IMR-90 (cell line): Measurements from ENCODE around the gene HACD2. TPM values are rescaled to one million over a fixed set of nuclear protein-coding genes. Genes with fewer than 3 reads are reported as not detected.

ENCODE experiments used
- ATAC-seq: fragments of 200-7000 bp; cut with Tn5 transposase; 2 replicates; pipeline ENCODE4 v1.9.1; 2020; ENCODE audit warnings: low read depth, mild to moderate bottlenecking, moderate library complexity
- BruUV-seq: library from RNA; stranded (reverse); fragments of 400-500 nt; replicated peaks from 2 replicates; lab custom pipeline; 2021; lab: Mats Ljungman, UMichigan
- CTCF ChIA-PET: fragments of 300-600 bp; formaldehyde crosslinking; extraction: SDS; loops from one replicate; lab custom pipeline; 2021; ENCODE audit warnings: antibody characterized with exemption; lab: Yijun Ruan, JAX
- POLR2A ChIA-PET: fragments of 300-600 bp; sonication (Branson Sonifier 250); formaldehyde crosslinking; loops from one replicate; lab custom pipeline; 2022; ENCODE audit warnings: antibody characterized with exemption; ENCODE audit not compliant: unreplicated experiment; lab: Charles Lee
- DNase-seq: peaks from one replicate; pipeline ENCODE4 v3.0.0; 2013
- H2AFZ ChIP-seq: replicated peaks from 2 replicates; pipeline ENCODE3; 2013; ENCODE audit warnings: low read length, mild to moderate bottlenecking; ENCODE audit not compliant: poor library complexity
- H2AK5ac ChIP-seq: 2 replicates; pipeline ENCODE4 v1.6.1; 2013; ENCODE audit warnings: low read depth, low read length, inconsistent platforms
- H2AK9ac ChIP-seq: replicated peaks from 2 replicates; pipeline ENCODE3; 2013; ENCODE audit warnings: mild to moderate bottlenecking, low read depth, low read length, moderate library complexity; ENCODE audit not compliant: poor library complexity
- H2BK120ac ChIP-seq: 2 replicates; pipeline ENCODE4 v1.6.1; 2013; ENCODE audit warnings: low read depth, low read length, inconsistent platforms
- H2BK15ac ChIP-seq: 3 replicates; pipeline ENCODE4 v1.6.1; 2013; ENCODE audit warnings: low read depth, low read length, inconsistent platforms
- H2BK20ac ChIP-seq: 2 replicates; pipeline ENCODE4 v1.6.1; 2013; ENCODE audit warnings: low read depth, mild to moderate bottlenecking, inconsistent platforms, low read length, moderate library complexity
- H2BK5ac ChIP-seq: 2 replicates; pipeline ENCODE4 v1.6.1; 2013; ENCODE audit warnings: mild to moderate bottlenecking, low read depth, low read length, inconsistent platforms; ENCODE audit not compliant: poor library complexity, severe bottlenecking
- H3K14ac ChIP-seq: replicated peaks from 2 replicates; pipeline ENCODE4 v1.6.1; 2013; ENCODE audit warnings: low read depth, low read length, inconsistent platforms
- H3K18ac ChIP-seq: 2 replicates; pipeline ENCODE4 v1.6.1; 2013; ENCODE audit warnings: low read depth, low read length, control low read depth
- H3K23ac ChIP-seq: 2 replicates; pipeline ENCODE4 v1.6.1; 2013; ENCODE audit warnings: low read depth, low read length, inconsistent platforms
- H3K27ac ChIP-seq: 2 replicates; pipeline ENCODE4 v1.5.1; 2013; ENCODE audit warnings: mild to moderate bottlenecking, control low read depth, low read length; ENCODE audit not compliant: insufficient read depth
- H3K27me3 ChIP-seq: 2 replicates; pipeline ENCODE4 v1.6.1; 2013; ENCODE audit warnings: low read length; ENCODE audit not compliant: control insufficient read depth, insufficient read depth
- H3K36me3 ChIP-seq: 2 replicates; pipeline ENCODE4 v1.6.1; 2013; ENCODE audit warnings: low read length, mixed read lengths; ENCODE audit not compliant: control insufficient read depth, insufficient read depth
- H3K4ac ChIP-seq: 2 replicates; pipeline ENCODE4 v1.6.1; 2013; ENCODE audit warnings: low read depth, low read length, inconsistent platforms
- H3K4me1 ChIP-seq: 2 replicates; pipeline ENCODE4 v1.6.1; 2013; ENCODE audit warnings: low read length, mixed read lengths; ENCODE audit not compliant: control insufficient read depth, insufficient read depth
- H3K4me2 ChIP-seq: 2 replicates; pipeline ENCODE4 v1.6.1; 2013; ENCODE audit warnings: low read depth, mild to moderate bottlenecking, control low read depth, low read length, moderate library complexity
- H3K4me3 ChIP-seq: 2 replicates; pipeline ENCODE4 v1.5.1; 2013; ENCODE audit warnings: low read depth, mild to moderate bottlenecking, control low read depth, low read length, moderate library complexity; ENCODE audit not compliant: insufficient read depth
- H3K56ac ChIP-seq: 2 replicates; pipeline ENCODE4 v1.6.1; 2013; ENCODE audit warnings: low read length, inconsistent platforms; ENCODE audit not compliant: insufficient read depth; ENCODE audit errors: extremely low read depth
- H3K79me1 ChIP-seq, 2 experiments: 2 replicates each; pipeline ENCODE4 v1.6.1; 2013; ENCODE audit warnings: low read length in 2 of 2, inconsistent platforms in 1 of 2, low read depth in 1 of 2
- H3K9ac ChIP-seq: 2 replicates; pipeline ENCODE4 v1.6.1; 2013; ENCODE audit warnings: low read depth, low read length, control low read depth
- H3K9me1 ChIP-seq: 2 replicates; pipeline ENCODE4 v1.6.1; 2013; ENCODE audit warnings: low read length, inconsistent platforms; ENCODE audit not compliant: insufficient read depth
- H3K9me3 ChIP-seq: 2 replicates; pipeline ENCODE4 v1.6.1; 2013; ENCODE audit warnings: low read length; ENCODE audit not compliant: control insufficient read depth, insufficient read depth
- H4K20me1 ChIP-seq: 2 replicates; pipeline ENCODE4 v1.6.1; 2013; ENCODE audit warnings: low read length, inconsistent platforms; ENCODE audit not compliant: insufficient read depth
- H4K5ac ChIP-seq: 2 replicates; pipeline ENCODE4 v1.6.1; 2013; ENCODE audit warnings: mild to moderate bottlenecking, low read depth, low read length, control low read depth
- H4K8ac ChIP-seq, 2 experiments: 2 replicates each; pipeline ENCODE4 v1.6.1; 2013; ENCODE audit warnings: low read depth in 2 of 2, low read length in 2 of 2, control low read depth in 1 of 2, inconsistent platforms in 1 of 2
- H4K91ac ChIP-seq: 2 replicates; pipeline ENCODE4 v1.6.1; 2013; ENCODE audit warnings: low read depth, low read length, inconsistent platforms; ENCODE audit not compliant: insufficient read depth
- BHLHE40 ChIP-seq: fragments of 150-350 bp; IDR thresholded peaks from 2 replicates; pipeline ENCODE4 v1.6.1; 2016; ENCODE audit warnings: mild to moderate bottlenecking, low read depth, low read length
- CEBPB ChIP-seq: IDR thresholded peaks from 2 replicates; pipeline ENCODE4 v1.6.1; 2012; ENCODE audit warnings: low read depth, low read length, improper control_type of control experiment
- CHD1 ChIP-seq: IDR thresholded peaks from 2 replicates; pipeline ENCODE4 v1.6.1; 2012; ENCODE audit warnings: low read depth, low read length, improper control_type of control experiment
- CTCF ChIP-seq: conservative IDR thresholded peaks from 2 replicates; pipeline ENCODE4 v1.5.1; 2012; ENCODE audit warnings: mild to moderate bottlenecking, low read depth, low read length, improper control_type of control experiment
- ELK1 ChIP-seq: fragments of 150-350 bp; IDR thresholded peaks from 2 replicates; pipeline ENCODE4 v1.6.1; 2016; ENCODE audit warnings: low read depth, mild to moderate bottlenecking, low read length, moderate library complexity, borderline replicate concordance
- FOS ChIP-seq: fragments of 150-350 bp; IDR thresholded peaks from 2 replicates; pipeline ENCODE4 v1.6.1; 2016; ENCODE audit warnings: low read depth, low read length
- MAFK ChIP-seq: IDR thresholded peaks from 2 replicates; pipeline ENCODE4 v1.6.1; 2012; ENCODE audit warnings: low read depth, low read length, improper control_type of control experiment
- MAZ ChIP-seq: IDR thresholded peaks from 2 replicates; pipeline ENCODE4 v1.6.1; 2012; ENCODE audit warnings: low read depth, mild to moderate bottlenecking, low read length, improper control_type of control experiment, moderate library complexity, borderline replicate concordance
- MXI1 ChIP-seq: IDR thresholded peaks from 2 replicates; pipeline ENCODE4 v1.6.1; 2012; ENCODE audit warnings: low read depth, mild to moderate bottlenecking, low read length, moderate library complexity, borderline replicate concordance
- NFE2L2 ChIP-seq: fragments of 150-350 bp; IDR thresholded peaks from 2 replicates; pipeline ENCODE4 v1.6.1; 2016; ENCODE audit warnings: low read depth, mild to moderate bottlenecking, low read length
- POLR2A ChIP-seq: IDR thresholded peaks from 2 replicates; pipeline ENCODE4 v1.6.1; 2012; ENCODE audit warnings: mild to moderate bottlenecking, low read depth, low read length
- RAD21 ChIP-seq: IDR thresholded peaks from 2 replicates; pipeline ENCODE4 v1.6.1; 2012; ENCODE audit warnings: low read length, improper control_type of control experiment
- RCOR1 ChIP-seq: IDR thresholded peaks from 2 replicates; pipeline ENCODE4 v1.6.1; 2012; ENCODE audit warnings: mild to moderate bottlenecking, low read length, improper control_type of control experiment; ENCODE audit not compliant: insufficient replicate concordance
- RFX5 ChIP-seq: IDR thresholded peaks from 2 replicates; pipeline ENCODE4 v1.8.0; 2012; ENCODE audit warnings: low read depth, mild to moderate bottlenecking, low read length, moderate library complexity
- SMC3 ChIP-seq: fragments of 150-350 bp; IDR thresholded peaks from 2 replicates; pipeline ENCODE4 v1.6.1; 2016; ENCODE audit warnings: low read depth, mild to moderate bottlenecking, antibody characterized with exemption, low read length, moderate library complexity
- USF2 ChIP-seq: fragments of 150-350 bp; IDR thresholded peaks from 2 replicates; pipeline ENCODE4 v1.6.1; 2017; ENCODE audit warnings: mild to moderate bottlenecking, antibody characterized with exemption, low read length, low read depth
- WGBS, 2 experiments: methylation state at CpG; one replicate each; pipeline versions ENCODE4 v1.1.5 to v1.1.7; 2013; ENCODE audit warnings: missing lambda C conversion rate in 2 of 2; ENCODE audit not compliant: insufficient read length in 1 of 2; ENCODE audit errors: extremely low coverage in 2 of 2; 5-methylcytosine and 5-hydroxymethylcytosine counted together
- dilution Hi-C: fragments of 300-500 bp; cut with HindIII; formaldehyde crosslinking; loops from one replicate; pipeline ENCODE4 v1.14.3; 2018; ENCODE audit warnings: low sequenced_read_pairs; ENCODE audit not compliant: unreplicated experiment
- in situ Hi-C: fragments of 300-500 bp; cut with MboI; formaldehyde crosslinking; loops from 3 replicates; pipeline ENCODE4 v1.14.3; 2019; ENCODE audit warnings: low sequenced_read_pairs, inconsistent platforms, mixed read lengths
- intact Hi-C: fragments of 100-400 bp; cut with micrococcal nuclease; formaldehyde crosslinking; loops from 2 replicates; pipeline ENCODE4 v1.10.0; 2022
- polyA plus RNA-seq, 3 experiments: library from polyadenylated mRNA; depleted of rRNA; stranded (reverse); fragments of >200 nt; gene quantifications; 2 replicates each; pipeline ENCODE4 v1.2.3, GENCODE V29; 2012; ENCODE audit warnings: low replicate concordance in 1 of 3
- total RNA-seq: library from RNA; depleted of rRNA; stranded (reverse); fragments of >200 nt; gene quantifications from 2 replicates; pipeline ENCODE4 v1.2.3, GENCODE V29; 2012

The HACD2 gene
- total and polyA plus RNA-seq, 2 of the 4 experiments (the other 2 are of a cell fraction), result 21.5 to 22.6 TPM

- 67% methylated on average over 5 of the region's 11 CpGs; no CpG with 5 or more reads in 1 of the 2 experiments for WGBS, 2 experiments
- TF ChIP-seq MAZ, result no peak
- no peak for TF ChIP-seq RCOR1
- no peak for TF ChIP-seq USF2
- no peak for TF ChIP-seq FOS
- TF ChIP-seq CEBPB, result no peak
- TF ChIP-seq NFE2L2, result no peak
- no peak for TF ChIP-seq MXI1
- TF ChIP-seq ELK1, result no peak
- no peak for TF ChIP-seq POLR2A
- TF ChIP-seq CTCF, result no peak
- no peak for TF ChIP-seq MAFK
- TF ChIP-seq RAD21, result no peak
- no peak for TF ChIP-seq CHD1
- TF ChIP-seq SMC3, result no peak
- no peak for TF ChIP-seq BHLHE40
- no peak for TF ChIP-seq RFX5
- CTCF ChIA-PET, result no interaction called here
- Histone ChIP-seq H2AFZ (no peak overlapping the region), H3K56ac (no peak overlapping the region), H2BK5ac (no peak overlapping the region), H3K79me1 (no peaks in the 10 kb centered on the region), H3K4me3 (no peak overlapping the region), H3K4me1 (no peaks in the 10 kb centered on the region), H3K36me3 (no peaks in the 10 kb centered on the region), H2BK15ac (no peak overlapping the region), H4K91ac (no peak overlapping the region), H3K9me1 (no peaks in the 10 kb centered on the region), H2BK120ac (no peak overlapping the region), H2BK20ac (no peak overlapping the region), H3K9ac (no peak overlapping the region), H3K14ac (no peak overlapping the region), H3K4ac (no peak overlapping the region), H4K8ac (no peak overlapping the region), H3K23ac (no peak overlapping the region), H4K5ac (no peak overlapping the region), H2AK9ac (no peak overlapping the region), H3K27me3 (peaks cover 48% of the 10 kb centered on the region), H3K27ac (no peak overlapping the region), H3K18ac (no peak overlapping the region), H3K4me2 (no peak overlapping the region), H4K20me1 (no peaks in the 10 kb centered on the region), H3K9me3 (no peaks in the 10 kb centered on the region), H2AK5ac (no peak overlapping the region)
- DNase-seq (no peak), ATAC-seq (no peak)
- in situ Hi-C loops (no loop called here), dilution Hi-C loops (no loop called here), intact Hi-C loops (no loop called here)
- POLR2A ChIA-PET, result no interaction called here
- no TSS peak for BruUV-seq
Observed at GRCh38 chr3:123469323-123469995, 115.4 kb downstream of the HACD2 start.
